ENCODE measurements around the gene CCDC70.
"Not testable (repeated sequence)": the region's sequence is repeated elsewhere in the genome, so short reads cannot be mapped to it uniquely, and the experiment has no call there.

The CCDC70 gene

DNA sequence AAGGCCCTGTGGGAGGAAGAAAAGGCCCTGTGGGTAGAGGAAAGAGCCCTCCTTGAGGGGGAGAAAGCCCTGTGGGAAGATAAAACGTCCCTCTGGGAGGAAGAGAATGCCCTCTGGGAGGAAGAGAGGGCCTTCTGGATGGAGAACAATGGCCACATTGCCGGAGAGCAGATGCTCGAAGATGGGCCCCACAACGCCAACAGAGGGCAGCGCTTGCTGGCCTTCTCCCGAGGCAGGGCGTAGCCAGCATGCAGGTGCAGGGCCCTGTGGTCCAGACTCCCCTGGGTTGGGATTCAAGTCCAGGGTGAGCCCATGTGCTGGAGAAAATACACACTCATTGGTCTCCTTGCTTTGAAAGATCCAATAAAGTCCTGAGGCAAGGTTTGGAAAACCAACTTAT lies 4.1 kb downstream of the CCDC70 start:
- no peak for DNase-seq

DNA sequence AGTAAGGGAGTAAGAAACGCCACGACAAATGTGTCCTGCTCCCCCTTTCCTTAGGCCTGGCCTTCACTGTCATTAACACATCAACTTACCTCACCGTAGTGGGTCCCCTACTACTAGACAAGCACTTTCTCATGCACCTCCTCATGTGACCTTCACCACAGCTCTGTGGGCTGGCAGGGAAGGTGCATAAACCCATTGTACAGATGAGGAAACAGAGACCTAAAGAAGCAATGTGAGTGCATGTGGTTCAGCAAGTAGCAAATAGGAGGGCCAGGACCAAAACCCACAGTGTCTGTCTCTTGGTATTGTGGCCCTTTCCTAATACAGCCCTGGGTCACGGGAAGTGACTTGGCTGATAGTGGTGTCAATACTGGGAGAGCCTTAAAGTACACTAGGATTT lies 5.3 kb downstream of the CCDC70 start:
- DNase-seq = no peak

DNA sequence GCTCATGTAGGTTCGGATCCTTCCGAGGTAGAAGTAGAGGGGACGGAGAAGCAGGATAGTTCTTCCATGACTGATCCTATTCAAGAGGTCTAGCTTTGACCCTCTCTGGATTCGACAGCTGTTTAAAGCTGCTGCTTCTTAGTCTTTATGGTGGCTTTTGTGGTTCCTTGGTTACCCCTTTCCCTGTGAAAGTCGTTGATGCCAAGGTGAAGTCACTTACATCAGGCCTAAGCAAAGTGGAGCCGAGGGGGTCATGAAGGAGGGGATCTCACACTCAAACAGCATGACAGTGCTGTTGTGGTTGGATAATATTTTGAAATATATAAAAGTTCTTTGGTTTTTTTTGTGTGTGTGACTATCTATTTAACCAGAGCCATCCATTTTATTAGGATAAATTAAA lies 8.1 kb downstream of the CCDC70 start:
- DNase-seq = no peak

DNA sequence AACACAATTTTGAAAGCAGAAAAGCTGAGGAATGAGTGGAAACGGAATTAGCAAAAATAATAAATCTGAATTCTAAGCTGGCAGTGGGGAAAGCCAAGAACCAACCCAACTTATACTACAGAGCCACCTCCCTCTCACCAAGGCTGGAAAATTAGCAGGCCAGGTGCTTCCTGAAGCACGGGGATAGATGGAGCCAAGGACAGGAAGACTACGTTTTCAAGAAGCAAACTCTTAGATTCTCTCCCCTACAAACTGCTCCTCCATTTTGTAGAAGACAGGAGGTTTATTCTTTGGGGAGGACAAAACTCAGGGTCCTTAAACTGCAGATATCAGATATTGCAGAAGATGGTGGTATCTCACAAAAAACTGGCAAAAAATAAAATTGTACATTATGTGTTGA lies 8.8 kb downstream of the CCDC70 start:
- no peak for DNase-seq

DNA sequence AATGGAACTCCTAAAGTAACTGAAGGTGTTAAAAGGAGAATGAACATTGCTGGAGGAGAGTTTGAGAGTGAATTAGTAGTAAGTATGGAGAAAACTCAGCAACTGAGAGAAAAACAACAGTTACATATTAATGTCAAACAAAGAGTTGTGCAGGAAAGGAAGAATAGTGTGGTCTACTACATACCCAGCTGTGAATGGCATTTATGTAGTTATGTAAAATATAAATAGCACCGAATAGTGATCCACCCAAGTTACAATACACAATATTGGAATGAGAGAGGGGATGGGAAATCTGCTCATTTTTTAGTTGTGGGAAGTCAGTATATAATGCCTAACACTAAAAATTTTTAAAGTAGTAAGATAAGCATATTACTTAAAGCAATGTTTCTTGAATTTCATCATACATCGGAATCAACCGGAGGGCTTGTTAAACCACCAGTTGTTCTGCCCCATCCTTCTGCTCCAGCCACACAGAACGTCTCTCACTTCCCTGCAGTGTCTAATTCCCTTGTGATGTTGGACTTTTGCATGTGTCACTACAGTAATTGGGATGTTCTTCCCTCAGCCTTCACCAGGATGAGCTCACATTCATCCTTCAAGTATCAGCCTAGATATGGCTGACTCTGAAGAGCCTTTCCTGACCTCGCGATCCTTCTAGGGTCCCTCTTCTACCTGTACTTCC lies 11.5 kb downstream of the CCDC70 start:
- DNase-seq = no peak

DNA sequence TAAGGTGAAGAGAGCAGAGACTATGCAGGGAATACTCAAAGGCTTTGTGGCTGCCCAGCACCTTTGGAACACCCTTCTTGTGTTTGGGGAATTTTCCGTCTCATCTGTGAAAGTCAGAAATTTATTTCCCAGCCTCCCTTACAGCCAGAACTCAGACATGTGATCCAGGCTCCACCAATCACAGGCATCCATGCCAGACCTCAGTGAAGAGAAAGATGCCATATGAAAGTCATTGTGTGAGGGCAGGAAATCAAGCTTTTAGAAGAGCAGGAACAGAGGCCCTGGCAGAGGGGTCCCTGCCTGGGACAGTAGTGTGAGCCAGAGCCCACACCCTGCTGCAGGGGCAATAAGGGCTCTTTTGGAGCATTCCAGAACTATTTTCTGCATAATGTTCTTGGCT lies 12.1 kb downstream of the CCDC70 start:
- no peak for DNase-seq

DNA sequence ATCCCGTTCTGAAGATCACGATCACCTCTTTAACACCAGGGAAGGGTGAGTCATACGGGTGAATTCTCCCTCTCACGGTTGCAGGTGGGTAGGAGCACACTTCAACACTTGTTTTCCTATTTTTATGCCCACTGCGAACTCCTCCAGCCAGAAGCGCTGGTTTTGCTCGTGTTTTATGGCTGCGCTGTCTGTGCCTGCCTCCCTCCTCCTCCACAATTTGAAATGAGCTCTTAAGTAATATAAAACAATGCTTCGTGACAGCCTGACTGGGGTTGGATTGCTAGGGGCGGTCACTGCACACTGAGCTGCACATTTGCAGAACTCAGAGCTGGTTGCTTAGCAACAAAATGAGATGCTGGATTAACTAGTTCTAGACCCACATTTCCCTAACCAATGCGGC lies 12.9 kb downstream of the CCDC70 start:
- no peak for DNase-seq

DNA sequence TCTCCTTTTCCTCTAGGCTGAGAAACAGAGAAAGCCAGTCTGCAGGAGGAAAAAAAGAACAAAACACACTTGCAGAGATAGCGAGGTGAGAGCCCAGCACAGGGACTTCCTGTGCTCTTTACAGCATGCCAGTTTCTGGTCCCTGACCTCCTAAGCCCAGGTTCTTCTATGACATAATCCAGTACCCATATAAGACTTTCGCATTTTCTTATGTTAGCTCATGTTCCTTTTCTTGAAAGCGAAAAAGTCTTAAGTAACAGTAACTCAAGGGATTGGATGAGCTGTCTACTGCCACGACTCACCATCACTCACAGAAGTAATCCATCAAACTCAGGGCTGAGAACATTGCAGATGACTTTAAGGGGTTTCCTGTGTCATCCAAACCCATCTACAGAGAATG lies 17.4 kb downstream of the CCDC70 start:
- no peak for DNase-seq

DNA sequence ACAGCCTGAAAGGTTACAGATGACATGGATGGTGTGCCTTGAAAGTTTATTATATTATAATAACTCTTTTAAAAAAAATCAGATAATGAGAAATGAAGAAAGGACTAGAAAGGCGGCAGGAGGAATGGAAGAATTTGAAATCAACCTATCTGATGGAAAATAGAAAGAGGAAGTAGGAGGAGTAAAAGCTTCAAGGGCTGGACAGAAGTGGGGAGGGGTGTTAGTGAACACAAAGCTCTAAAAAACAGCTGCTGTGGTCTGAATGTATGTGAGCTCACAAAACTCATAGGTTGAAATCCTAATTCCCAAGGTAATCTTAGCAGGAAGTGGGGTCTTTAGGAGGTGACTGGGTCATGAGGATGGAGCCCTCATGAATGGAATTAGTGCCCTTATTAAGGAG lies 19.5 kb downstream of the CCDC70 start:
- DNase-seq = no peak

DNA sequence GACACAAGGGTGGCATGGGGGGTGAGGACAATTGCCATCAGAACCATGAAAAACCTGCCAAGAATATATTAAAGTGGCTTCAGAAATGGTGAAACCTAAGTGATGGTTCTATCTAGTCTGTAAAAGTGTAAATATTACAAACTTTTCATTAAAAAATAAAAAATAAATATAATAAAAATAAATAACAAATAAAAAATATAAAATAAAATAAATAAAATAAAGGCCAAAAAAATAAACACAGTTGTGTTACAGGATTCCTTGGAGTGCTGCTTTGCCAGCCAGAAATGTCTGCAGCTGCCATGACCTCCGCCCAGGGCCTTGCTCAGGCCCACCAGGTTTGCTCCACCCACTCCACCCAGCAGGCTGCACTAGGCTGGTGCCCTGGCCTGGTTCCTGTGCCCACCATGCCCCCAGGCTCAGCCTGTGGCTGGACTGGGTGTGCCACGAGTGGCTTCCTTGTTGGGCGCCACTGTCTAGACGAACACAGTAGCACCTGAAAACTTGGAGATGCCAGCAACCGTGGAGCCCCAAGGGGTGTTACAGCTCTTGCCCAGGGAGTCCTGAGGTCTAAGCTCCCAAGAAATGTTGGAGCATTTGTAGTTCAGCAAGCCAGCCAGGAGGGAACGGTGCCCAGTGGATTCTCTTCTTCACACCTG lies 20.9 kb downstream of the CCDC70 start:
- no peak for DNase-seq

DNA sequence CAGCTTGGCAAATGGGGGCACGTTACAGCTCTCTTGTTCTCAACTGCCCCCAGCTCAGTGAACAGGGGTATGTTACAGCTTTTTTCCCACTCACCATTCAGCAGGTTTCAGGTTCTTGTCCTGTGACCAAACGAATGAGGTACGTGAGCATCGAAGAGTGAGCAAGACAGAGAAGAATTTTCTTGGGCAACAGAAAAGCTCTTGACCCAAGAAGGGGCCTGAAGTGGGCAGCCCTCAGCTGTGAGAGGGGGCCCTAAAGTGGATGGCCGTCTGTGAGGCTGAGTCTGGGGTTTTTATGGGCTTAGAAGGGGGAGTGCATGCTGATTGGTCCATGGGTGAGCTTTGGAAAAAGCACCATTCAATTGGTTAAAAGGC lies 21.4 kb downstream of the CCDC70 start:
- no peak for DNase-seq

DNA sequence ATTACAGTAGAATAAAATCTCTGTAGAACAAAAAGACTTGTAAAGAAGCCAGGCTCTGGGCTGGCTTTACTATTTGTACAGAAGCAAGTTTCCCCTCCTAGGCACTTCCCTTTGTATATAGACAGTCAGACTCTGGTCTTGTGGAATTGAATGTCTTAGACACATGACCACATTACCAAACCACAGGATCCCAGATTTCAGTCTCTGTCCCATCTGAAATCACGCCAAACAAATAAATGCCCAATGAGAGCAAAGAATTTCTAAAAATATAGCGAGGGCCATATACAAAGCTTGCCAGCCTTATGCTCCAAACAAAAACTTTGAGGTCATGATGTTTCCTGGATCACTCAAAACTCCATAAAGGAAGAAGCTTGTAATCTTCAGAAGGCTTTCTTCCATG lies 23.9 kb downstream of the CCDC70 start:
- no peak for DNase-seq

DNA sequence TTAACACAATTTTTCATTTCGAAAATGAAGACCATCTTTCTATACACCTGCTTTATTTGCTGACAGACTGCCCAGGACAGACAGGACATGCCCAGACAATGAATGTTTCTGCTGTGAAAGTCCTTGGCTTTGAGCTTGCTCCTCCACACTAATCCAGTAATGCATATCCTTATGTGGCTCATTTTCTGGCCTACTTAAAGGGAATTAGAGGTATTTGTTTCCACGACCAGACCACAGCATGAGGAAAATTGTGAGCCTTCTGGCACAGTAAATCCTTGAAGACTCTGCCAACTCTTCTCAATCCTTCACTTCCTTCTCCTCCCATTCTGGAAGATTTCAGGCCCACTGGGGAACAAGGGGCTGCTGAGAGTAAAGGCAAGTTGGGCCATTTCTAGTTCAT lies 25.7 kb downstream of the CCDC70 start:
- no peak for DNase-seq

DNA sequence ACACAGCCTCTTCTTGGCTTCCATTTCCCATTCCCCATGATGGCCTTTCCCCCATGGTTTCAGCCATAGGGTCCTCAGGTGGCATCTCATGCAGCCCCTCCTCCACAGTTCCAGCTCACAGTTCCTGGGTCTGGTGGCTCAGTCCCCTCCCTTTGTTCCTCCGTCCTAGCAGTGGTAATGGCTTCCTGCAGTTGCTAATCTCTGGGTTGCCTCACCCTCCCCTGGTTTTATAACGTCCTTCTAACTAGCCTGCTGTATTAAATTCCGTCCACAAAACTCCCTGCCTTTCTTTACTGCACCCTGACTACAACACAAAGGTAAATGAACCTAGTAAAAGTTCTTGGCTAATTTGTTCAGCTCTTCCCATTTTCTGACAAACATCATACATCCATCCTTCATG lies 30.9 kb downstream of the CCDC70 start:
- no peak for DNase-seq

DNA sequence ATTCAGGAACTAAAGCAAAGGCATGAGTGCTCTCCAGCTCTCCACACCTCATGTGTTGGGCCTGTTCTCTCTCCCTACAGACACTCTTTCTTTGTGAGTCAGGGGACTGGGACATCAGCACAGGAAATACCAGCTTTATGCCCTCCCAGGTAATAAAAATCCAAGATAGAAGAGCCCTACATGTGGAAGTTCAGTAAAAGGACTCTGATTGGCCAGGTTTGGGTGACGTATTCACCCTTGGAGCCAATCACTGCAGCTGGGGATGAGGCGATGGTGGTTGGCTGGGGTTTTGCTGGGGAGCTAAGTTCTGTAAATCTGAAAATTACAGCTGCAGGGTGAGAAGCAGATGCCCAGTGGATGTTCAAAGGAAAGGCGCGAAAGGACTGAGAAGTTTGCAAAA lies 32.5 kb downstream of the CCDC70 start:
- no peak for DNase-seq

DNA sequence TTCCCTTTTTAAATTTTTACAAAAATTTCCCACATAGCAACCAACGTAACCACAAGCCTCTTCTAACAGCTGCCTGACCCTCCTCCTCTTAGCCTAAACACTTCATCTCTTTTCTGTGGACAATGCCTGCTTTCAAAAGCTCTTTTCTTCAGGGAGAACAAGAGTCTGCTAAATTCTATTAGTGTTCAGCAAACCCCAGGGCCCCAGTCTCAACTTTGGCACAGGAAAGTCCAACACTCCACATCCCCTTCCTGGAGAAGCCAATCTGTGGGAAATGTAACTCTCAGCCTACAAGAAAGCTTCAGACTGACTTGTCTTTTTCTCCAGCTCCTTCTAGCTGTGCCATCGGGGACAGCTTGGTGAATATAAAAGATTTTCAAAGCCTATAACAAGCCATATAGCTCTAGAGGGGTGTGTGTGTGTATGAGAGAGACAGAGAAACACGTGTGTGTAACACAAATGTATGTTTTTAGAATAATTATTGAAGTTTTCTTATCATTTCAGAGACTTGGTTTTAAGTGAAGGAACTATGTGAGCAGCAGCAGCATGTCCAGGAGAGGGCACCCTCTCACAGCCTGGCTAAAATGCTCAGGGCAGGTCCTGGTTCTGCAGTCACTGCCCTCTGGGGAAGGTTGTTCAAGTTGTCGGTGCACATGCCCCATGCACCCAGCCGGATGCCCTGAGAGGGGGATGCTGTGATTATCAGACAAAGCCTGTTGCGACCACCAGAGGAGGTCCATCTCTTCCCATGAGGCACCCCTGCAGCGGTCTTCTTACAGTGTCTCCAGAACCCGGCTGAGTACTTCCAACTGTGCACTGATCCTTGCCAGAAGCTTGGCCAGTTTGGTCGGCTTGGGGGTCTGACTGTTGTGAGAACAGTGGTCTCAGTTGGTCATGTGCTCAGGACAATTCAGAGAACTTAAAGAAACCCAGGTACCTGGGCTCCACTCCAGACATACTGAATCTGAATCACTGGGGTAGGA lies 34.4 kb downstream of the CCDC70 start:
- DNase-seq = no peak

DNA sequence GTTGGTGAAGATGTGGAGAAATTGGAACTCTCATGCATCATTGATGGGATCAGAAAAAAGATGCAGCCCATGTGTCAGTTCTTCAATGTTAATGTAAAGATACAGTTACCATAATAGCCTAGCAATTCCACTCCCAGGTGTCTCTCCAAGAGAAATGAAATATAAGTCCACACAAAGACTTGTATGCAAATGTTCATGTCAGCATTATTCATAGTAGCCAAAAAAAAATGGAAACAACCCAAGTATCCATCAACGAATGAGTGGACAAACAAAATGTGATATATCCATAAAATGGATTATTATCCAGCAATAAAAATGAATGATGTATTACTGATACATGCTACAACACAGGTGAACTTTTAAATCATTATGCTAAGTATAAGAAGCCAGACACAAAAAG lies 38.7 kb downstream of the CCDC70 start:
- DNase-seq = no peak

DNA sequence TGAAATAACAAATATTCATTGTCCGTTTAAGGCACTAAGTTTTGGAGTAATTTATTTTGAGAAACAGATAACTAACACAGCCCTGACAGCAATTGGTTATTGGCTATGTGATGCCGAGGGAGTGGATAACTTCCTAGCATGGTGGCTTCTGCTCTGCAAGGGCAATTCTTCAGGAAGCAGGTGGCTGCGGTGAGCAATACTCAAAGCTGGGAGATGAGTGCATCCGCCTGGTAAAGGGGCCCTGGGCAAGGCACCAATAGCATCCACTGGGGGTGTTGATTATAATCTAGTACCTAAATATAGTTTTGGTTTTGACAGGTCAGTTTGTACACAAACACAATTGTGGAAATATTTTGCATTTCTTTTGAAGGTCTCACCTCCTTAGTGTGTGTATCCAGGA lies 41.0 kb downstream of the CCDC70 start:
- no peak for DNase-seq

DNA sequence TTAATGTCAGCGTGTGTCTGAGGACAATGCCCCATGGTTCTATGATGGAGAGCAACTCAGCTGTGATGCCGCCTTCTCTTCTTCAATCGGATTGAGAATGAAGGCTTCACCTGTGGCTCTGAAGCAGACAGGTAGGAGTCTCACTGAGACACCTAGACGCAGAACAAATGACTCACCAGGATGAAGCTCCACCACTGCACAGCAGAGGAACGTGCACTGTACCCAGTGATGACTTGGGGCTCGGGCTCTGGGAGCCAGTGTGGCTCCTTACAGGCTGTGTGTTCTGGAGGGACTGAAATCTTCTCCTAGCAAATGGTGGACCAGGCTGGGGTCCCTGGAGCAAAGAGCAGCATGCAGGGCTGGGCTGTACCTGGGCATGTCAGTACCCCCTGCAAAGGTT lies 44.0 kb downstream of the CCDC70 start:
- DNase-seq = no peak

DNA sequence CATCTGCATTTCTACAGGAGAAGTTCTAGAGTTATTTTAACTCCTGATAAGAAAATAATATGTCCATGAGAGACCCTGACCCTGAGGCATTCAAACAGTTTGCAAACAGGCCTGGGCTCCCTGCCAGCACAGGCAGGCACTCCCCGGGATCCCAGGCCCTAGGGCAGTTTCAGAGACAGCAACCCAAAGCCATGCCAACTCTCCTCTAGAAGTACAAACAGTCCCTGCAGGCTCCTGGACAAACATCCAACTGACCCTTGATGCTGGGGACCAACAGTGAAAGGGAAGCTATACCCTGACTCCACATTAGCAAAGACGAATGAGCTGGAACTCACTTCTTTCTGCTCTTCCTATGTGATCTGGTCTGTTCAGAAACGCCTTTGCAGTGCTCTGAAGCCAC lies 44.8 kb downstream of the CCDC70 start:
- DNase-seq = no peak

DNA sequence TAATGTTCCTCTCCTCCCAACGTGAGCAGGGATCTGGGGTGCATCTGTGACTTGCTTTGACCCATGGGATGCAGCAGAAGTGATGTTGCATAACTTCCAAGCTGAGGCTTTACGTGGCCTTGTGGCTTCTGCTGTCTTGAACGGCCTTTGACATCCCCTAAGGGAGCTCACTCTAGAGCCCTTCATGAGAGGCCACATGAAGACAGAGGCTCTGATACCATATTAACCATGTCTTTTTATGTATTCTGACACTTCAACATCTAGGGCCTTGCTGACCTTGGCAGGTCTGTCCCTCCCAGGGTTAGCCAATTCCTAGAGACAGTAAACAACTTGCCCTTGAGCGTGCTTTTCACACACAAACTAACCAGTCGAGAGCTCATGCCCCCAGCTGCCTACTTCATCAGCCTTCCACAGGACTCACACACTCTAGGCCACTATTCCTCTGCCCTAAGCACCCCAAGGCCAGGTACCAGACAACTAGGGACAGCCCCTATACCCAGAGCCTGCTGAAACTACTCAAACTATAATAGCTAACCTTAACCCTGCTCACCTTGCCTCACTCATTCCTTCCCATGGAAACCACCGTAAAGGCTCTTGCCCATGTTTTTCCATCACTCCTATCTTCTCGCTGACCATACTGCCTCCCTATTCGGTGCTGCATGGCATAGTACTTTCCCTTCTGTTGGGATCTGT lies 45.4 kb downstream of the CCDC70 start:
- no peak for DNase-seq

DNA sequence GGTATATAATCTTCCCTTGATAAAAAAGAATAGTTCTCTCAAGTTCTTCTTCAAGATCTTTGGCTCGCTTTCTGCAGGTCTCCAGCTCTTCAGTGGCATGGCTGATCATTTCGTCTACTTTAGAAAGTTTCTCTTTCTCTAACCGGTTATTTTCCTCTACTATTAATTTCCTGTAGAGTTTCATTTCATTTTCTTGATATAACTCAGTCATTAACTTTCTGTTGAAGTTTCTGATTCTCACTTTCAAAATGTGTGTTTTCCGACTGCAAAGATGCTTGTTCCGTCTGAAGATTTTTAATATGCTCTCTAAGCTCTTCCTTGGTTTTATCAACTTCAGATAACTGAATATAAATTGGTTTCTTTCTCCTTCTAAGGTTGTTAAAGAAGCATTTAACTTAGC lies 47.5 kb downstream of the CCDC70 start:
- not testable (repeated sequence) for DNase-seq

DNA sequence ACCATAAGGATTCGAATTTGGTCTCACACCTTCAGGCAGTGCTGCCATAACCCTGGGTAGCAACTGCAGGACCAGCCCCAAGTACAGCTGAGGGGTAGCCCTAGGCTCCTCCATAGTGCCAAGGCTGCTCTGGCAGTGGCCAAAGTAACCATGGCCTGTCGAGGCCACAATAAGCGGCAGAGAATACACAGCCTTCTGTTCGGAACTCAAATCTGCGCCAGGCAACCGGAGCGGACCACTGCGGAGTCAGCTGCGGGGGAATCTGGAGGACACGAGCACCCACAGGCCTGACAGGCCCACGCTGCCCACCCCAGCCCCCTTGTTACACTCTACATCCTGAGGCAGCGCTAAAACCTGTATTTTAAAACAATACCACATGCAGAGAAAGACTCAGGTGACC lies 48.7 kb downstream of the CCDC70 start:
- no peak for DNase-seq
